ENCODE measurements around the gene ICAM2.
"Not testable (repeated sequence)": the region's sequence is repeated elsewhere in the genome, so short reads cannot be mapped to it uniquely, and the experiment has no call there.

ICAM2 gene

DNA sequence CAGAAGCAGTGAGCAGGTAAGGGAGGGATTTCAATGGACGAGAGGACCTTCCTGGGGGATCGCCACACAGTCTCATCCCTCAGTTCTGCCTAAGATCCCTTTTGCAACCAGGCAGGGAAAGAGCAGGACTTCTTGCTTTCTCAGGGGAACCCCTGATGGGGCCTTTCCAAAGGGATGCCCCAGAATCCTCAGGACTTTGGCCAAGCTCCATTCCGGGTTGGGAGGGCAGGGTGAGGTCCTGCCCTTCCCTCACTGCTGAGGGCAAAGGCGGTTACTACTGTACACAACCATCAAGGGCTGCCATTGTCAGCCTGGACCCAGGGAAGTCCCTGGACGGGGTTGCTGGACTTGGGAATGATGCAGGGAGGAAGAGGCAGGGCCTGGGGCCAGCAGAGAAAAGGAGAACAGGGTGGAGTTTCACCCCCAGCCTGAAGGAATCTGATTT is 12.6 kb downstream of the ICAM2 start:
- DNase-seq: no peak

DNA sequence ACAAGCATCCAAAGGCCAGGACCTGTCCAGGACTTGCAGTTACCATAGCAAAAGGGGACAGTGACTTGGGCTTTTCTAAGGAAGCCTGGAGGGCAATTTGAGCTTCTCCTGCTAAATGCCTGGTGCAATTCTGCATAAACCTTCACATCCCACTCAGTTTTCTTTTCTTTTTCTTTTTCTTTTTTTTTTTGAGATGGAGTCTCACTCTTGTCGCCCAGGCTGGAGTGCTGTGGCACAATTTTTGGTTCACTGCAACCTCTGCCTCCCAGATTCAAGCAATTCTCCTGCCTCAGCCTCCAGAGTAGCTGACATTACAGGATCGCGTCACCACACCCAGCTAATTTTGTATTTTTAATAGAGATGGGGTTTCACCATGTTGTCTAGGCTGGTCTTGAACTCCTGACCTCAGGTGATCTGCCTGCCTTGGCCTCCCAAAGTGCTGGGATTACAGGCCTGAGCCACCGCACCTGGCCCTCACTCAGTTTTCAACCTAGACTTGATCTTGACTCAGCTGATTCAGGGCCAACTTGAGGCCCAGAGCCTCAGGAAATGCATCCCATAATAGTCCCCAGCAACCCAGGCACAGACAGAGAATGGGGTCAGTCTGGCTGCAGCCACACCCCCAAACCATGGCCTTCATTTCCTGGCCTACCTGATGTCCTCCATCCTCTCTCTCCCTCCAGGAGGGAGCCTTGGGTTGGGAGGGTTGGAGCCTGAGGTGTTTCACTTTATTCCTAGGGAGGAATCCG is 13.2 kb downstream of the ICAM2 start:
- not testable (repeated sequence) for DNase-seq

DNA sequence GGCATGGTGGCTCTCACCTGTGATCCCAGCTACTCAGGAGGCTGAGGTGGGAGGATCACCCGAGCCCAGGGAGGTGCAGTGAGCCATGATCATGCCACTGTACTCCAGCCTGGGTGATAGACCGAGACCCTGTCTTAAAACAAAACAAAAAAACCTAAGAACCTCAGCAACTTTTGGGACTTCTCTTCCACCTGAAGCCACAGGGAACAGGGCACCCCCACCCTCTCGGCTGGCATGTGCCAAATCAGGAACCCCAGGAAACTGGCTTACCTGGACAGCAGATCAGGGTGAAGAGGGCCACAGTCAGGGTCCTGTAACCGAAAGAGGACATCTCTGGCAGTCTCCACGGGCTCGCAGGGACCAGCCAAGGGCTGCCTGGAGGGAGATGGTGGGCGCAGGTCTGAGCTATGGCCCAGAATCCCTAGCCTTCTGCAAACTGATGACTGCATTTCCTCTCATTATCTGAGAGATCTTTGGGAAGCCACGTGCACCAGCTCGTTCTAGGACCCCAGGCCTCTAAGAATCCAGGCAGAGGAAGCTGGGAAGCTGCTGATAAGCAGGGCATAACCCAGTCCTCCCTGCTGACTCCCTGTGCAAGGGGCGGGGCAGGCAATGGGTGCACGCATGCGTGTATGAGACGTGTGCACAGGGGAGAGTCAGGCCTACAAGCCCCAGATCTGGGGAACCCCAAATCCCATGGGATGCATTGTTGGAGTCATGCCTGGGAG is 13.9 kb downstream of the ICAM2 start:
- DNase-seq: no peak

GRCh38 chr17:64005734-64006167 is 14.7 kb downstream of the ICAM2 start:
- no peak for DNase-seq

- no peak for DNase-seq
These were observed 15.3 kb downstream of the ICAM2 start for GRCh38 chr17:64004903-64005733.

- no peak for DNase-seq
These were observed 16.1 kb downstream of the ICAM2 start for GRCh38 chr17:64004218-64004770.

DNA sequence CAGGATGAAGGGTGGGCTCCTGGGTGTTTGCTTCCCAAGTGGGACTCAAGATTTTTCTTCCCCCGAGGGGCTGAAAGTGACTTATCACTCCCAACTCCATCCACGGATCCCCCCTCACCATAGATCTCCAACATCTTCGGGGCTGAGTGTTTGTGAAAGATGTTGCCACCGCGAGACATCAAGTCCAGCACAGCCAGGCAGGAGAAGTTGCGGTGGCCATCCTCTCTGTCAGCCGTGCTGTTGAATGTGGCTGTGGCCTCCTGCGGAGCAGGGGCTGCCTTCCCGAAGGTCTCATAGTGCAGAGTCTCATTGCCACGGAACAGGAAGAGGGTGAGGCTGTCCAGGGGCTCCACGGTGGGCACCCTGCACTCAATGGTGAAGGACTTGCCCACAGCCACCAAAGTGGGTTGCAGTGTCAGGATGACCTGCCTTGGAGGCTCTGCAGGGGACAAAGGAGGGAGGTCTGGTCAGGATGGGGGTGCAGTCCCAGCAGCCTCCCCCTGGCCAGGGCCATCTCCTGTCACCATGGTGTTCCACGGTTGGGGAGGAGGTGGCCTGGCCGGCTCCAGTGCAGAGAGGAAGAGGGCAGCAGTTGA is 16.8 kb downstream of the ICAM2 start:
- no peak for DNase-seq

DNA sequence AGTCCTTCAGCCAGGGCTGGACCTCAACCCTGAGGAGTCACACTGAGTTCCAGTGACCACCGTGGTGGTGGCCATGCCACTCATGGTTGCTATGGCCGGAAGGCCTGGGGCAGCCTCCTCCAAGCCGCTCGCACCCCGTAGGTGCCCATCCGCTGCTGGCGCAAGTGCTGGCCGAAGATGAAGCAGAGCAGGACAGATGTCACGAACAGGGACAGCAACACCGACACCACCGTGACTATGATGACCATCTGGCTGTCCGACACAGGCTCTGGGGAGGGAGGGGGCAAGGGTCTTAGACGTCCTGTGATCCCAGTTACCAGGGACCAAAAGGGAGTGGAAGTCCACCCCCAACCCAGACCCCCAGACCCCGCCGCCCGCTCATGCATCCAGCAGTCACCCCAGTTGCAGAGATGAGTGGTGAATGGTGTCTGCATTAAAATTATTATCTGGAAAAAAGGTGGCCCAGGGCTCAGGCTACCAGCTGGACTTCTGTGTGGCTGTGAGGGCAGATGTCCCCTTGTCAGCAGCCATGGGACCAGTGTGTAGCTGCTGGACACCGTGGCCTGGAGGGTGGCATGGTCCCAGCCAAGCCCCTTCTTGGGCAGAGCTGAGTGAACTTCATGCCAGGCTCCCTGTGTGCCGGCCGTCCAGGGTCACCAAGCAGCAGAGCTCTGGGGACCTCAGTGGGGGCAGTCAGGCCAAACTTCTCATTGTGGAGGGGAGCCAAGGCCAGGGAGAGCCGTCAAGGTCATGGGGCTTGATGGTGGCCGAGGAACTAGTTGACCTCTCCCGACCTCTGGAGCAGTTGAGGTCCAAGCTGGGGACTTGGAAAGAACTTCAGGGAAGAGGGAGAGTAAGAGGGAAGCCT is 17.5 kb downstream of the ICAM2 start:
- no peak for DNase-seq

GRCh38 chr17:64001763-64002529 is 18.5 kb downstream of the ICAM2 start:
- no peak for DNase-seq

DNA sequence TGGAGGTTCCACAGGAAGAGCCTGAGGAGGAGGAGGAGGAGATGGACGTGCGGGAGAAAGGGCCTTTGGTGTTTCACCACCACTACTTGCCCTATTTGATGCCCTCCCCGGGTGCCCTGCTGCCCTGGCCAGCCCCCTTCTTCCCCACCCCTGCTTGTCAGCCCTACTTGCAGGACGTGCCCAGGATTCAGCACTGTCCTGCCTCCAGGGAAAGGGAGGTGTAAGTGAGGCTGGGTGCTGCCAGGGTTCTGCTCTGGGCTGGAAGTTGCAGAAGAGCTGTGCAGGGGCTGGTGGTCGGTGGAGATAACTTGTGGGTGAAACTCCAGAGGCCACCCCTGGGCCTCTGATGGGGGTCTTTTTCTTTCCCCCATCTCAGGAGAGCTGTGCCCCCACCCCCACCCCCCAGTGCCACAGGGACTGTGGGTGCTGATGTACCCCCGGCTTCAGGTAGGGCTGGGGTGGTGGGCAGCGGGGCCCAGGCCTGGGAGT is 19.3 kb downstream of the ICAM2 start:
- no peak for DNase-seq

DNA sequence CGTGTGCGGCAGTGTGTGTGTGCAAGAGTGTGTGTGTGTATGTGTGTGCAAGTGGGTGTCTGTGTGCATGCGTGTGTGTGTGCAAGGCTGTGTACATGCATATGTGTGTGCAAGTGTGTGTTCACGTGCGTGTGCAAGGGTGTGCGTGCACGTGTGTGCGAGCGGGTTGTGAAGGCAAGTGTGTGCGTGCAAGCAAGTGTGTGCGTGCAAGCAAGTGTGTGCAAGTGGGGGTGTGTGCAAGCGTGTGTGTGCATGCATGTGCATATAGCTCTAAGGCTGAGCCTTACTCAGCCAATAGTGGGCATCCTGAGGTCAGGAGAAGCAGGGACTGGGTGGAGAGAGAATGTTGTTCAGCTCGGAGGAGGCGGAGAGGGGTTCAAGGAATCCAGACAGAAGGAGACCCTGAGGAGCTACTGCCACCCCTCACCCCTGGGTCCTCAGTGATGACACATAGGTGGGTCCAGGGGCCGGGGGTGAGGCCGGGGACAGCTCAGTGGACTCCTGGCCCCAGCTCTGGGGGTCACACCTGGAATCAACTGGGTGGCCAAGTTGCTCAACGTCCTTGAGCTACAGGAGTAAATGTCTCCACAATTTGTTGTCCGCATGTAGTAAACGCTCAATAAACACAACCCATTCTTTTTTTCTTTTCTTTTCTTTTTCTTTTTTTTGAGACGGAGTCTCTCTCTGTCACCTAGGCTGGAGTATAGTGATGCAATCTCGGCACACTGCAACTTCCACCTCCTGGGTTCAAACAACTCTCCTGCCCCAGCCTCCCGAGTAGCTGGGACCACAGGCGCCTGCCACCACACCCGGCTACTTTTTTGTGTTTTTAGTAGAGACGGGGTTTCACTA is 20.5 kb downstream of the ICAM2 start:
- no peak for DNase-seq

DNA sequence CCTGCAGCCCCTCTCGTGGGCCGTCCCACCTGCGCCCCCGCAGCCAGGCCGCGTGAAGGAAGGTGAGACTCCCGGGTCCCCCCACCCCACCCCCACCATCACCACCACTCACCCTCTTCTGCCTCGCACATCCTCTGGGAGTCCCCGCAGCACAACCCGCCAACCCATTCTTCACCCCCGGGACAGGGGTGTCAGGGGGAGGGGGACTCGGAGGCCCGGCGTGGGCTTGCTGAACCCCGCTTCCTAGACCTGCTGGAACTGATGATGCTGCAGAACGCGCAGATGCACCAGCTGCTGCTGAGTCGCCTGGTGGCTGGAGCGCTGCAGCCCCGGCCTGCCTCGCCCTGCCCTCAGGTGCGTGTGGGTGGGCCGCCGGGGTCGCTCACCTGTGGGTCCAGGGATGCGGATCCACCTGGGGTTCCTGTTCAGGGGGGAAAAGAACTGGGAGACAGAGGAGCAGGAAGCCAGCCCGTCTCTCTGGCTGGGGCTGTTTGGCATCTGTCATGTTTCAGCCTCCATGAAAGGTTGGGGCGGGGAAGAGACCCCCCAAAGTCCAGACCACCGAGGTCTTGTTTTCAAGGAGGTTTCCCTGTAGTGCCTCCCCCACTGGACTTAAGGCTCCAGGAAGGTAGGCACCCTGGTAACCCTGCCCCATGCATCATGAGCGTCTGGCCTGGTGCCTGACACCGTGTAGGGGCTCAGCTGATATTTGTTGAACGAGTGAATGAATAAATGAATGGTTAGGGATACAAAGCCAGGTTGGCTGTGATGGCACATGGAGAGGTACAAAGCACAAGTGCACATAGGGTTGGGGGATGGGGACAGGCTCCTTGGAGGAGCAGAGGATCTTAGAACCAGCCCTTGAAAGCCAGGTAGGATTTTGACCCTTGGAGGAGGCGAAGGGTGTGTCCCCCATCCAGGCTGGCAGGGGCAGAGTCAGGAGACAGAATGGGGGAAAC is 21.4 kb downstream of the ICAM2 start:
- no peak for DNase-seq

- peak; percentile 48 for DNase-seq
These were observed 22.2 kb downstream of the ICAM2 start, which contains the start of gene PRR29 for GRCh38 chr17:63998050-63998720. Gene PRR29 (plus strand): TSS chr17:63998351. CDS start chr17:63998365, 14 bp downstream.

GRCh38 chr17:63997341-63998048 is 22.9 kb downstream of the ICAM2 start:
- DNase-seq: no peak

DNA sequence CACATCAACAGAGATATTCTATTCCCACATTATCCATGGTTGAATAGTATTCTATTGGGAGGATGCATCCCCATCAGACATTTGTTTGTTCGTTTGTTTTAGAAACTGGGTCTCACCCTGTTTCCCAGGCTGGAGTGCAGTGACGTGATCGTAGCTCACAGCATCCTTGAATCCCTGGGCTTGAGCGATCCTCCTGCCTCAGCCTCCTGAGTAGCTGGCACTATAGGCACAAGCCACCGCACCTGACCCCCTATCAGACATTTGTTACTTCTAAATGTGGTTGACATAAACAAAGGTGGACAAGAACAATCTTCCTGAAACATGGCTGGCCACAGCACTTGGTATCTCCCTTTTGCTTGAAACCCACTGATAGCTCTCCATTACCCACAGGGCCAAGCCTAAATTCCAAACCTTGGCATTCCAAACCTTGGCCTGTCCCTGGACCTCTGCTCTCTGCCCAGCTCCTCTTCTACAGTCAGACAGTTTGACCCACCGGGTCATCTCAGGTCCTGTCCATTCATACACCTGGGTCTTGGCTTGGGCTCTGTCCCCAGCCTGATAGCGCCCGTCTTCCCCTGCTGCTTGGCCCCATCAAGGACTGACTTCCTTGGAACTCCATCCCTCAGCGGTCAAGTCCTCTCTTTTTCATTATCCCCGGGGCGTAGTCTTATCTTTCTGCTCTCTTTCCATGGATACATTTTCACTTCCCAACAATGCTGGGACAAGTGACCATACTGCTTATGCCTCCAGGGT is 23.8 kb downstream of the ICAM2 start:
- DNase-seq: no peak

- DNase-seq: no peak
These were observed 24.8 kb downstream of the ICAM2 start for GRCh38 chr17:63995626-63996025.
